RWPE2 (cell line): ENCODE measurements around the gene VGLL1.
A peak's percentile ranks its signal among the peaks of the same experiment; 100 is the strongest.

Experiments
- ATAC-seq: fragments of 200-7000 bp; cut with Tn5 transposase; 3 replicates; pipeline ENCODE4 v1.9.1; 2021; ENCODE audit warnings: low read depth
- DNase-seq: peaks from one replicate; pipeline ENCODE4 v3.0.0-alpha.2; 2020; ENCODE audit warnings: low spot score
- H3K27ac ChIP-seq: fragments of 450-650 bp; 2 replicates; pipeline ENCODE4 v1.5.1; 2017; ENCODE audit warnings: mild to moderate bottlenecking; ENCODE audit not compliant: poor library complexity, severe bottlenecking
- H3K27me3 ChIP-seq: fragments of 250-450 bp; sonication (Bioruptor Pico); 2 replicates; pipeline ENCODE4 v1.5.1; 2021; ENCODE audit warnings: mild to moderate bottlenecking, moderate library complexity; ENCODE audit not compliant: insufficient read depth, poor library complexity, severe bottlenecking
- H3K36me3 ChIP-seq: fragments of 250-450 bp; sonication (Bioruptor Pico); 2 replicates; pipeline ENCODE4 v1.5.1; 2020; ENCODE audit warnings: low read depth, mild to moderate bottlenecking, moderate library complexity
- H3K4me1 ChIP-seq: fragments of 250-450 bp; sonication (Bioruptor Pico); 2 replicates; pipeline ENCODE4 v1.5.1; 2021; ENCODE audit warnings: mild to moderate bottlenecking, moderate library complexity; ENCODE audit not compliant: insufficient read depth, poor library complexity, severe bottlenecking
- H3K4me3 ChIP-seq: fragments of 250-450 bp; sonication (Bioruptor Pico); 2 replicates; pipeline ENCODE4 v1.5.1; 2021; ENCODE audit warnings: mild to moderate bottlenecking, moderate library complexity; ENCODE audit not compliant: severe bottlenecking
- H3K9me3 ChIP-seq: fragments of 250-450 bp; sonication (Bioruptor Pico); 2 replicates; pipeline ENCODE4 v1.5.1; 2021; ENCODE audit warnings: mild to moderate bottlenecking, moderate library complexity; ENCODE audit not compliant: severe bottlenecking
- TF ChIP-seq, protein P1 (sequence below): fragments of 450-650 bp; IDR thresholded peaks from one replicate; pipeline ENCODE4 v1.5.1; 2017; ENCODE audit warnings: mild to moderate bottlenecking, moderate library complexity; ENCODE audit not compliant: poor library complexity, severe bottlenecking

Gene VGLL1

DNA sequence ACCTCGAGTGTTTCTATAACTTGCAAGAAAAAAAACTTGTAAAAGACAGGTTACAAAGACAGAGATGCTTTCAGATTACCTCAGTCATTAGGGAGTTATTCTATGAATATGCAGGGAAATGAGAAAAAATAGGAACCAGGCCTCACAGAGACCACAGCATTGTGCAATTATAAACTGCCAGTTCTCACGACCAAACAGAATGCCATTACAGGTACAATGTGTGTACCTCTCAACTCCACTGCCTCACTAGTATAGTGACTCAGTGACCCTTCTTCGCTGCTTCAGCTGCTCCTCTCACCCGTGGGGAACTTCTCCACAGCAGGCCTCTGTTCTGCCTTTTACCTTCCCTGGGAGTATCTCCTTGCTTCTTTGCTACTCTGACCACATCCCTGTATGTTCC, 37.0 kb upstream of the VGLL1 start:
- Histone ChIP-seq H3K4me3 (no peak overlapping the region), H3K27ac (no peak overlapping the region), H3K36me3 (peaks cover 6% of the 10 kb centered on the region), H3K9me3 (no peaks in the 10 kb centered on the region), H3K4me1 (no peaks in the 10 kb centered on the region), H3K27me3 (no peaks in the 10 kb centered on the region)
- DNase-seq (no peak), ATAC-seq (no peak)
- TF ChIP-seq, protein P1, sequence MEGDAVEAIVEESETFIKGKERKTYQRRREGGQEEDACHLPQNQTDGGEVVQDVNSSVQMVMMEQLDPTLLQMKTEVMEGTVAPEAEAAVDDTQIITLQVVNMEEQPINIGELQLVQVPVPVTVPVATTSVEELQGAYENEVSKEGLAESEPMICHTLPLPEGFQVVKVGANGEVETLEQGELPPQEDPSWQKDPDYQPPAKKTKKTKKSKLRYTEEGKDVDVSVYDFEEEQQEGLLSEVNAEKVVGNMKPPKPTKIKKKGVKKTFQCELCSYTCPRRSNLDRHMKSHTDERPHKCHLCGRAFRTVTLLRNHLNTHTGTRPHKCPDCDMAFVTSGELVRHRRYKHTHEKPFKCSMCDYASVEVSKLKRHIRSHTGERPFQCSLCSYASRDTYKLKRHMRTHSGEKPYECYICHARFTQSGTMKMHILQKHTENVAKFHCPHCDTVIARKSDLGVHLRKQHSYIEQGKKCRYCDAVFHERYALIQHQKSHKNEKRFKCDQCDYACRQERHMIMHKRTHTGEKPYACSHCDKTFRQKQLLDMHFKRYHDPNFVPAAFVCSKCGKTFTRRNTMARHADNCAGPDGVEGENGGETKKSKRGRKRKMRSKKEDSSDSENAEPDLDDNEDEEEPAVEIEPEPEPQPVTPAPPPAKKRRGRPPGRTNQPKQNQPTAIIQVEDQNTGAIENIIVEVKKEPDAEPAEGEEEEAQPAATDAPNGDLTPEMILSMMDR, result no peak

DNA sequence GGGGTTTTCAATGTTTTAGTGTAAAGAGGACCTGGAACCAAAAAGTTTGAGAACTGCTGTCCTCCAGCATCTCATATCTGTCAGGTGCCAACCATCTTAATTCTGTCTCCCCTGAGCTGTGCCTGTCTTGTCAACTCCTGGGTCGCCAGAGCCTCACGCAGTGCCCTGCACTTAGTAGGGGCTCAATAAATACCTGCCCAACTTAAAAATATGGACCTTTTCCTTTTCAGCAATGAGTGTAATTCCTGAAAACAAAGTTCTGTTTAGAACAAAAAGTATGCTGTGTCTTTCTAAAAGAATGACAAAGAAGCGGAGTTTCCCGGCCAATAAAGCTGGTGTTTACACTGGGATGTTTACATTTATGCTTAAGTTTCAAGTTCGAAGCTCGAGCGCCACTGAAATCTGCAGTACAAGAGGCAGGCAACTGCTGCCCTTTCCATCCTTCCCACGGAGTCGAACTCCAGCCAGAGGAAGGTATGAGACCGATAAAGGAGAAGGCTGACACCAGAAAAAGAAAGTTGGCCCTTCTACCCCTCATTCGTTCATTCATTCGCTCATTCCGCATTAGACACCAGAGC, 35.7 kb upstream of the VGLL1 start:
- Histone ChIP-seq H3K4me3 (peak overlapping the region; percentile 91), H3K27ac (peak overlapping the region; percentile 85), H3K36me3 (peaks cover 19% of the 10 kb centered on the region), H3K9me3 (no peaks in the 10 kb centered on the region), H3K27me3 (no peaks in the 10 kb centered on the region), H3K4me1 (no peaks in the 10 kb centered on the region)
- DNase-seq, result no peak
- TF ChIP-seq, protein P1, result no peak
- ATAC-seq, result peak; percentile 15; the same call in 1 of the 3 replicates

DNA sequence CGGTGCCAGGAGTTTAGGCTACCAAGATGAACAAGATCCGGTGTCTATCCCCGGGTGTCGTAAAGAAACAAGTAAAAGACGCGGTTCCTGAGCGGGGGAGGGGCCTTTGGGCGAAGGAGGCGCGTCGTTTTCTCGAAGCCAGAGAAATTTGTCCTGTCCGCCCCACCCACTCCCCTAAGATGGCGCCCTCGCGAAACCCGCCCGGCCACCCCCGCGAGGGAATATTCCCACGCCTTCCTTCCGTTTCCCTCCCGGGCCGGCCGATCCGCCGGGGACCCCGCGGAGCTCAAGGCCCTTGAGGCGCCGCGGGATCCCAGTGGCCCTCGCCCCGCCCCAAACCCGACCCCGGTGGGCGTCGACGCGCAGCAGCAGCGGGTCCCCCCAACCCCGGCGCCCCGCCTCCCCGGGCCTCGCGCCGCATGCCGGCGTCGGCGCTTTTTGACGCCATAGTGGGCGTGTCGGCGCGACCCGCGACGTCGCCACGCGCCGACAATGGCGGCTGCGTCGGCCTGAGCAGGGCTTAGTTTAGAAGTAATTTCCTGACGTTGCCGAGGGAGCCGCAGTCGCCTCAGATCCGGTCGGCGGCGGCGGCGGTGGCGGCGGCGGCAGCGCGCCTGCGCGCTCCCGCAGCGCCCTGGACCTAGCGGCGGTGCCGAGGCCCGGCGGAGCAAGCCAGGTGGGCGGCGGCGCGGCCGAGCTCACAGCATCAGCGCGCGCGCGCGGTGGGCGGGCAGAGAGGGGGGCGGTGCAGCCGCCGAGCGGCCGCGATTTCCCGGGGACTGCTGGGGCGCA, 35.1 kb upstream of the VGLL1 start:
- TF ChIP-seq, protein P1, result no peak

DNA sequence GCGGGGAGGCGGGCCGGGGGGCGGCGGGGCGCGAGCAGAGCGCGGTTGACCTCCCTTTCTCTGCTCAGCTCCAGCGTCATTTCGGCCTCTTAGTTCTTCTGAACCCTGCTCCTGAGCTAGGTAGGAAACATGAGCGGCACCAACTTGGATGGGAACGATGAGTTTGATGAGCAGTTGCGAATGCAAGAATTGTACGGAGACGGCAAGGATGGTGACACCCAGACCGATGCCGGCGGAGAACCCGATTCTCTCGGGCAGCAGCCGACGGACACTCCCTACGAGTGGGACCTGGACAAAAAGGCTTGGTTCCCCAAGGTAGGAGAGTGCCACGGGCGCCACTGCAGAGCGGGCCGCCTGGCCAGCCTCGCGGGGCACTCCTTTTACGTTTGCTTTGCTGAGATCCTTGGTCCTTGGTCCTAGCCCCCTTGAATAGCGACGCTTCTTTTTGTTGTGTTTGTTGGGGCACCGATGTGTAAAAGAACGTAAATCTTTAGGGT, 34.4 kb upstream of the VGLL1 start, which contains the start of gene HTATSF1:
TSS of gene HTATSF1 (plus strand) at position 37 of the 497 bp plus-strand sequence. CDS start at position 130, 93 bp downstream.
- Histone ChIP-seq H3K27me3 (no peaks in the 10 kb centered on the region), H3K9me3 (no peaks in the 10 kb centered on the region), H3K4me3 (peak within 1 kb of the TSS; percentile 91), H3K27ac (peak within 1 kb of the TSS; percentile 85), H3K4me1 (no peaks in the 10 kb centered on the region), H3K36me3 (peaks cover 27% of the 10 kb centered on the region)
- DNase-seq (no peak), ATAC-seq (peak; percentile 38)
- TF ChIP-seq, protein P1, result no peak

More for the DNA sequence above, 35.1 kb upstream of the VGLL1 start:
- no peaks in the 10 kb centered on the region for H3K4me1 ChIP-seq
- no peaks in the 10 kb centered on the region for H3K27me3 ChIP-seq
- H3K9me3 ChIP-seq, result no peaks in the 10 kb centered on the region
- peaks cover 22% of the 10 kb centered on the region for H3K36me3 ChIP-seq
- peak; percentile 77 for ATAC-seq
- peak overlapping the region; percentile 91 for H3K4me3 ChIP-seq
- H3K27ac ChIP-seq, result peak overlapping the region; percentile 85
- DNase-seq, result peak; percentile 74

DNA sequence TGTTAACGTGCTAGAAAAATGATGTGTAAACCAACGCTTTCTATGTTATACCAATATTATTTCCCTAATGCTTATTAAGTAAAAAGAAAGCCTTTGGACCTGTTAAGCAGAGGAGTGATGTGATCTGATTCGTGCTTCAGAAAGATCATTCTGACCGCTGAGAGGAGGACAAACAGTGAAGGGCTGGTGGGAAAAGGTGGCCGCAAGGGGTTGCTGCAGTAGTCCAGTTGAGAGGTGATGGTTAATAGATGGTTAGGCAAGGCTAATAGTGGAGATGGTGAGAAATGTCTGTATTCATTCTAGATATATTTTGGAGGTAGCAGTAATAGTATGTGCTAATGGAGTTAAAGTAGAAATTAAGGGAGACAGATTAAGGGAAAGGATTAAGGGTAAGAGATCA, 12.9 kb upstream of the VGLL1 start:
- TF ChIP-seq, protein P1, result no peak
- ATAC-seq (no peak), DNase-seq (no peak)
- Histone ChIP-seq H3K9me3 (no peaks in the 10 kb centered on the region), H3K27me3 (no peaks in the 10 kb centered on the region), H3K36me3 (no peaks in the 10 kb centered on the region), H3K4me1 (no peaks in the 10 kb centered on the region), H3K4me3 (no peak overlapping the region), H3K27ac (no peak overlapping the region)
